ENCODE measurements around the gene SELENOK.

Gene SELENOK

DNA sequence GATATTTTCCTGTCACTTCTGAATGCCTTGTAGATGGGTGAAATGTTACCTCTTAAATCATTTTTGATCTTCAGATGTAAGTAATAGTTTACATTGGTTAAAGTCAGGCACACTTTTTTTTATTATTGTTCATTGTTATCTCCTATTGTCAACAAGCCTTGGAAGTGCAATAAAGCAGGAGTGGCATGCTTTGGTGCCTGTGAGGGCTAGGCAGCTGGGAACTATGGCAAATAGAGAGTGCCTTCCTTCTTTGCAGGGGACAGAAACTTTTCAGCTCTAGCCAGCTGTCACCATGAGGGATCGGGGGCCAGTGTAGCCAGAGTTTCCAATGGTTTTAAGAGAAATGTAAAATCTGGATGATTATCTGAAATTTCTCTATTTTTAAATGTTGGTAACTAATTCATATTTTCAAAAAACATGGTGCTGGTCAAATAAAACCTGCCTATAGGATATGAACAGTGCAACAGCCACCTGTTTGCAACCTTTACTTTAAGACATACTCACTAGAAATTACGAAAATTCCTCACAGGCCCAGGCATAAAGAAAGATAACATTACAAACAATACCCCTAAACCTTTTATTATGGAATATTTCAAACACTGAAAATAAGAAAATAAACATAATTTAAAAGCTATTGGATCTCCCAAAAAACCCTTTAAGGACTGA is 9.1 kb upstream of the SELENOK start:
- Mint-ChIP-seq H3K36me3 (no peaks in the 10 kb centered on the region), H3K27me3 (peaks cover 22% of the 10 kb centered on the region), H3K27ac (no peak overlapping the region), H3K9me3 (no peaks in the 10 kb centered on the region), H3K4me1 (no peaks in the 10 kb centered on the region), H3K4me3 (no peak overlapping the region)
- CTCF ChIA-PET: no interaction called here
- DNase-seq: no peak

DNA sequence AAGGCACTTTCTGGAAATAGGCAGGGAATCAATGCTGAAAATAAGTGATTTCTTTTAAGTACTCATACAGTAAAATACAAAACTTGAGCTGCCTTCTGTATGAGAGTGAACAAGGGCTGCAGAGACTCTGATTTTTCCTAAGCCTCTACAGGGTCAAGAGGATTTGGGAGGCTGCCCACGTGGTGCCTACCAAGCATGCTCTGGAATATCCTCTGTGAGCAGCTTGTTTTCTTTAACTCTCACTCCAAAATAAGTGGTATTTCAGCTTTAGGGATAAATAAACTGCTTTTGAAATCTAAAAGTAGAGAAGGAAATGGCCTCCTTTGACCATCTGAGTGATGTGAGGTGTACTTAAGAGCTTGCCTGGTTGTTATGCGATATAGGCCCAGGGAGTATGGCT is 8.1 kb upstream of the SELENOK start:
- CTCF ChIA-PET: no interaction called here
- Mint-ChIP-seq H3K27me3 (peaks cover 20% of the 10 kb centered on the region), H3K27ac (no peak overlapping the region)

DNA sequence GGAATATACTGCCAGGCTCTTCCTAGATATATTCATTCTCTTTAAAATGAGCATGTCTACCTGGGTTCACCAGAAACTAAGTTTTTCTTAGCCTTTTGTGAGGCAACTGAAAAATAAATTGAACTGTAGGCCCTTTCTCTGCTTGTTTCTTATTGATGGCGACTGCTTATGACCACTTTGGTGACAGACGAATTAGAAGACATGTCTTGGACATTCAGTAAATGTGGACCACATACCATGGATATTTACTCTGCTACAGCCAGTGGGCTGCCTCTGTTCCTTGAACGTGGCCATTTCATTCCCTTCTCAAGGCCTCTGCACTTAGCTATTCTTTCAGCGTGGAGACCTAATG is 603 bp upstream of the SELENOK start:
- Mint-ChIP-seq H3K4me1 (peaks cover 48% of the 10 kb centered on the region), H3K4me3 (peak overlapping the region; percentile 97), H3K27ac (peak overlapping the region; percentile 100), H3K9me3 (no peaks in the 10 kb centered on the region), H3K36me3 (peaks cover 11% of the 10 kb centered on the region), H3K27me3 (peaks cover 12% of the 10 kb centered on the region)
- DNase-seq: no peak
- CTCF ChIA-PET: no interaction called here

More for the DNA sequence above, 8.1 kb upstream of the SELENOK start:
- no peaks in the 10 kb centered on the region for H3K4me1 Mint-ChIP-seq
- H3K36me3 Mint-ChIP-seq: no peaks in the 10 kb centered on the region
- DNase-seq: no peak
- H3K9me3 Mint-ChIP-seq: no peaks in the 10 kb centered on the region
- no peak overlapping the region for H3K4me3 Mint-ChIP-seq

DNA sequence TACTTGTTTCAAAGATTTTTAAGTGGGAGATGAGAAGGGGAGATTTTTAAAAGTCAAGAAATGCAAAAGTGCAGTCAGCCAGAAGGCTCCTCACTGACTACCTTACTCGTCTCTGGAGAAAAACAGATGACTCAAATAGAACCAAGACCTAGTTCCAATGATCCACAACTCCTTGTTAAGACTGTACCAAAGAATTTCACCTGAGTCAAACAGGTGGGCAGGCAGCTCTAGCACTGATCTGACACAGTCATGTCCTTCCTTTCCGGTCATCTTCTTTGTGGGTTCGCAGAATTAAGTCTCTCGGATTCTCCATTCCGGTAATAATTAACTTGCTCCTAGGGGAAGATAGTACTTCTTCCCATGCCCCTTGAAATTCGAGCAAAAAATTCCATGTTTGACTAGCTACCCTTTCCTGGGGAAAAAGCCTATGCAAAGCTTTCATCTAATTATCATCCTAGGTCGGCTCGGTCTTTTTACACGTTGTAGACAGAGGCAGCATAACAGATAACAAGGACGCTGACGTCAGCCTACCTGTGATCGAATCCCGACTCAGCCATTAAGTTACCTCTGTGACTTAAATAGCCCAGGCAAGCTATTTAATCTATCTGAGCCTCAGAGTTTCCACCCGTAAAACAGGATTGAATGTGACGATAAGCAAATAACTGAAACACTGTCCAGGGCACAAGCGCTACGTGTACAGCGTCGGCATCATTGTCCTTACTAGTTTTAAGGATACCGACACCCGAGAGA is 758 bp downstream of the SELENOK start:
- H3K27me3 Mint-ChIP-seq: peaks cover 9% of the 10 kb centered on the region
- H3K4me3 Mint-ChIP-seq: peak overlapping the region; percentile 97
- H3K36me3 Mint-ChIP-seq: peaks cover 16% of the 10 kb centered on the region
- CTCF ChIA-PET: no interaction called here
- peaks cover 55% of the 10 kb centered on the region for H3K4me1 Mint-ChIP-seq
- H3K9me3 Mint-ChIP-seq: no peaks in the 10 kb centered on the region
- H3K27ac Mint-ChIP-seq: peak overlapping the region; percentile 100
- peak; percentile 73 for DNase-seq

DNA sequence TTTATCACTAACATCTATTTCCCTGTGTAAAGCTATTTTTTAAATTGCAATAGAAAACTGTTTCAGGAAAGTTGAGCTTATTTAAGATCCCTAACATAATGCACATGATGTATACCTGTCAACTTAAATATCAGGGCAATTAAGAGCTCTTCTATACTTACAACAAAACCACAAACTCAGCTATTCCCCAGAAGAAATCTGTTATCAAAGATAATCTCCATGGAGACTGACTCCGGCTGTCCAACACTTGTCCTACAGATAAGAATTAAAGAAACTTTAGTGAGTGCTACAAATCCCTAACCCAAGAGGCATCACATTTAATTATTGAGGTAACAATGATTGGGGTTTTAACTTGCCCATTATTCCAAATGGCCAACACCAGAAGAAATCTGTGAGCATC is 3.4 kb downstream of the SELENOK start:
- peaks cover 55% of the 10 kb centered on the region for H3K4me1 Mint-ChIP-seq
- peaks cover 5% of the 10 kb centered on the region for H3K27me3 Mint-ChIP-seq
- no peak overlapping the region for H3K27ac Mint-ChIP-seq
- peaks cover 24% of the 10 kb centered on the region for H3K36me3 Mint-ChIP-seq
- CTCF ChIA-PET: no interaction called here
- no peak overlapping the region for H3K4me3 Mint-ChIP-seq
- no peak for DNase-seq
- H3K9me3 Mint-ChIP-seq: no peaks in the 10 kb centered on the region

DNA sequence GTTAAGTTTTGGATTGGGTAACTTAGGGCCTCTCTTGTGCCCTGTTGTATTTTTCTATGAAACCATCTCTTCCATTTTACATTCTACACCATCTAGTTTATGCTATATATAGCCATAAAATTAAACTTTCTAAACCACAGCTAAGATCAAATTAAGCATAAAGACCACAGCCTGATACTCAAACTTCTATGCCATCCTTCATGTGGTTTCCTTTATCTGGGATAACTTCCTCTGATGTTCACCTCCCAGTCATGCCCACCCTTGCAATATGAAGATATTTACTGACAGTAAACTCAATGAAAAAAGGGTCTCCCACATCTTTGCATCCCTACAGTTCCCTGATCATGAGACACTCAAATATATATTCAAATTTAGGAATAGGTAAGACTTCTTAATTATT is 4.2 kb downstream of the SELENOK start:
- CTCF ChIA-PET: no interaction called here
- H3K36me3 Mint-ChIP-seq: peaks cover 28% of the 10 kb centered on the region
- H3K27me3 Mint-ChIP-seq: peaks cover 5% of the 10 kb centered on the region
- DNase-seq: no peak
- peaks cover 54% of the 10 kb centered on the region for H3K4me1 Mint-ChIP-seq
- no peak overlapping the region for H3K27ac Mint-ChIP-seq
- no peaks in the 10 kb centered on the region for H3K9me3 Mint-ChIP-seq
- H3K4me3 Mint-ChIP-seq: no peak overlapping the region

DNA sequence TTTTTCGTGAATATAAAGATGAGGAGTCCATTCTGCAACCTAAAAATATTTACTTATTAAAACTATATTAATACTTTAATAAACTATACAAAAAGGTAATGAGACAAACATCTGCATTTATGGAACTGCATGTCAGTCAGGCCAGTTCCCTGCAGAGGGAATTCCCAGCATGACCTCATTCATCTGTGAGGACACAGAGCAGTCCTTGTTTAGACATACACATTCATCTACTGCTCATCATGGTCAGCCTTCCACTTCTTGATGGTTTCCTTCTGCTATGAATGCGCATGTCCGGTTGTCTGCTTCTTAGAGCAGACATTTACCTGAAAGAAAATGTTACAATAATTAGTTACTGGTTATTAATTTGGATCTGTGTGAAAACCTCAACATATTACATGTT is 6.4 kb downstream of the SELENOK start:
- peaks cover 32% of the 10 kb centered on the region for H3K36me3 Mint-ChIP-seq
- H3K4me1 Mint-ChIP-seq: peaks cover 56% of the 10 kb centered on the region
- H3K9me3 Mint-ChIP-seq: no peaks in the 10 kb centered on the region
- no peaks in the 10 kb centered on the region for H3K27me3 Mint-ChIP-seq
- CTCF ChIA-PET: no interaction called here
- no peak overlapping the region for H3K4me3 Mint-ChIP-seq
- no peak for DNase-seq
- no peak overlapping the region for H3K27ac Mint-ChIP-seq

DNA sequence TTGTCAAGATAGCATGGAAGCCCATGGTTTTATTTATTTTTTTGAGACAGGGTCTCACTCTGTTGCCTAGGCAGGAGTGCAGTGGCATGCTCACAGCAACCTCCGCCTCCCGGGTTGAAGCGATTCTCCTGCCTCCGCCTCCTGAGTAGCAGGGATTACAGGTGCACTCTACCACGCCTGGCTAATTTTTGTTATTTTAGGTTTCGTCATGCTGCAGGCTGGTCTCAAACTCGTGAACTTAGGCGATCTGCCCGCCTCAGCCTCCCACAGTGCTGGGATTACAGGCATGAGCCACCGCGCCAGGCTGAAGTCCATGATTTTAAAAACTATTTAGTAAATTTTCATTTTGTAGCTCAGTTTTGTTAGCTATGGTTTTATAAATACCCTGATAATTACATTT is 7.0 kb downstream of the SELENOK start:
- Mint-ChIP-seq H3K27ac (no peak overlapping the region), H3K36me3 (peaks cover 38% of the 10 kb centered on the region), H3K9me3 (no peaks in the 10 kb centered on the region), H3K4me3 (no peak overlapping the region), H3K27me3 (no peaks in the 10 kb centered on the region), H3K4me1 (peaks cover 56% of the 10 kb centered on the region)
- CTCF ChIA-PET: no interaction called here
- DNase-seq: no peak

DNA sequence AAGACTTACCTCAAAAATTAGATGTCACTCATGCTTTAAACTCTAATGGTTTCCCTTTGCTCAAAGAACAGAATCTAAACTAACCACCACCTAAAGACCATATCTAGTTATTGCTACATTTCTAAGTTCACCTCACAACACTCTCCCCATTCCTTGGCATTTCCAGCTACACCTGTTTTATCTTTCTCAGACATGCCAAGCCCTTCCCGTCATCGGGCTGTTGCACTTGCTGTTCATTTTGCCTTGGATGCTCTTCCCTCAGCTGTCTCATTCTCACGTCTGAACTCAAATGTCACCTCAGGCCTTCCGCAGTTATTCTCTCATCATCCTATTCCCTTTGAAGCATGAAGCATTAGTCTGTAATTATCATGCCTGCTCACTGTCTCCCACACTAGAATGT is 8.7 kb downstream of the SELENOK start:
- Mint-ChIP-seq H3K4me1 (peaks cover 45% of the 10 kb centered on the region), H3K4me3 (peak overlapping the region; percentile 100), H3K36me3 (peaks cover 42% of the 10 kb centered on the region), H3K9me3 (no peaks in the 10 kb centered on the region), H3K27ac (peak overlapping the region; percentile 98), H3K27me3 (no peaks in the 10 kb centered on the region)
- CTCF ChIA-PET: no interaction called here
- no peak for DNase-seq

DNA sequence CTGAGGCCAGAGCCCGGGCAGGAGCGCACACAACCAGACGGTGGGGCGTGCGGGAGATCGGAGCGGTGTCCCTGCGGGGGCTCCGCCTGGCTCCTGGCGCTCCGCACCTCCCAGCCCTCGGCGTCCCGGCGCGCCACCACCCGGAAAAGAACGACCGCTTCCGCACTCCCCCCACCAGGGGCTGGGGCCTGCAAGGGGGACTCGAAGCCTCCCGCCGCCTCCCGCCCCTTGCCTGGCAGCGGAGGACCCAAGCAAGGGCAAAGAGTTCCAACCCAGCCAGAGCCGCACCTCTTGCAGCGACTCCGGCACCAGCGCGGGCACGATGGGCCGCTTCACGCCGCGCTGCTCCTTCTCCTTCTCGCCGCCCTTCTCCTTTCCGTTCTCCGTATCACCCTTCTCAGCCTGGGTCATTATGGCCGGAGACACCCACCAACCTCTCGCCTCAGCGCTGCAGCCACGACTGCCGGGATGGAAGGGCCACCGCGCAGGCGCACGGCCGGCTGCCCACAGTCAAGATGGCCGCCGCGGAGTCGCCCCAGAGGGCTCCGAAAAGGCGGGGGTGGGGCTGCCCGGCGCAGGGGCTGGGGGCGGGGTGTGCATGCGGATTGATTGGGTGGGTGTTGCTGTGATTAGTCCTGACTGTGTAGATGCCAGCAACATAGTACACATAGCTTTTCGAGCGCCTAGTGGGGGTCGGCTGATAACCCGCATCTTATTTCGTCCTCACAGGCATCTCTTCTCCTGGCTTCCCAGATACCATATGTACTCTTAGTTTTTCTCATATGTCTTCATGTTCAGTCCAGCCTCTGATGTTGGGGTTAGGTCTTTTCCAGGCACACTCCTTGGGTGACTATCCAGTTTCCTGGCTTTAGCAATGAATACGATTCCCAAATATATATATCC is 9.7 kb downstream of the SELENOK start, which contains the start of gene ACTR8:
Gene ACTR8, minus strand, starts transcription at position 462 of the 903 bp plus-strand sequence. Its CDS starts 51 bp downstream, at position 411.
- peak within 1 kb of the TSS; percentile 98 for H3K27ac Mint-ChIP-seq
- no peaks in the 10 kb centered on the region for H3K27me3 Mint-ChIP-seq
- CTCF ChIA-PET: interaction anchor here (0.6 kb wide), 1 partner anchor 153 kb away, joined by 3 read pairs; no protein-coding TSS in a partner anchor
- peak; percentile 90 for DNase-seq
- H3K4me1 Mint-ChIP-seq: peaks cover 35% of the 10 kb centered on the region
- peak within 1 kb of the TSS; percentile 100 for H3K4me3 Mint-ChIP-seq
- peaks cover 45% of the 10 kb centered on the region for H3K36me3 Mint-ChIP-seq
- no peaks in the 10 kb centered on the region for H3K9me3 Mint-ChIP-seq

DNA sequence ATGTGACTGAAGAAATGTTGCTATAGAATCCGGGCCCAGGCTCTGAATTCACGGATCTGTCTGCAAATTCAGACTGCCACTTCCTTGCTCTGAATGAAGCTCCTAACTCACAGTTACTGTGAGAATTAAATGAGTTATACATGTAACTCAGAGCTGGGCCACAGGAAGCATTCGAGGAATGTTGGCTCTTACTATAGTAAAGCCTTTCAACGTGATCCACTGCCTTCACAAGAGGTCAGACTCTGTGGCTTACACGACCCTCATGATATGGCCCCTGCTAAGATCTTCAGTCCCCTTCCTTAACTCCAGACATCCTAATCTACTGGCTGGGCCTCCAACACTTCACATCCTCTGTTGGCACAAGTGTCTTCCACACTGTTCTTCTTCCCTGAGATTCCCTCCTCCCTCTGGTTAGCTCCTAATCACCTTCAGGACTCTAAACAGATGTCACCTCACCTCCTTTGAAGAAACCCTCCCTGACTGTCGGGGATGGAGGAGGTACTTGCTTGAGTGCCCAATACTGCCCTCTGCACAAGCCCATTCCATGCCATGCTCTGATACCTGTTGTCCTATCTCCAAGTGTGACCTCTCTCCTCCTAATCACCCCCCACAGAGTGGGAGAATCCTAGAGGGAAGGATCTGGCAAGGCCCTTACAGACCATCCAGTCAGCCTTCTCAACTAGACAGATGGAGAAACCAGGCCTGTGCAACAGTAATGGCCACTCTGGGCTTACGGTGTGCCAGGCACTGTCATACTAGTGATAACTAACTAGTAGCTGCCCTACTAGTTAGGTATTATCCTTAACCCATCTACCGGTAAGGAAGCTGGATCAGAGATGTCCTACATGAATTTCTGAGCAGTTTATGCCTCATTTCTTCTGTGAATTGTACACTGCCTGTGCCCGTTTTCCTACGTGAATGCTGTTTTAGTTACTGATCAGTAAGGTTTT is 11.0 kb downstream of the SELENOK start:
- CTCF ChIA-PET: no interaction called here
- DNase-seq: no peak
- H3K27me3 Mint-ChIP-seq: no peaks in the 10 kb centered on the region
- H3K4me1 Mint-ChIP-seq: peaks cover 30% of the 10 kb centered on the region
- peak overlapping the region; percentile 85 for H3K27ac Mint-ChIP-seq
- peak overlapping the region; percentile 100 for H3K4me3 Mint-ChIP-seq
- no peaks in the 10 kb centered on the region for H3K9me3 Mint-ChIP-seq
- H3K36me3 Mint-ChIP-seq: peaks cover 49% of the 10 kb centered on the region

DNA sequence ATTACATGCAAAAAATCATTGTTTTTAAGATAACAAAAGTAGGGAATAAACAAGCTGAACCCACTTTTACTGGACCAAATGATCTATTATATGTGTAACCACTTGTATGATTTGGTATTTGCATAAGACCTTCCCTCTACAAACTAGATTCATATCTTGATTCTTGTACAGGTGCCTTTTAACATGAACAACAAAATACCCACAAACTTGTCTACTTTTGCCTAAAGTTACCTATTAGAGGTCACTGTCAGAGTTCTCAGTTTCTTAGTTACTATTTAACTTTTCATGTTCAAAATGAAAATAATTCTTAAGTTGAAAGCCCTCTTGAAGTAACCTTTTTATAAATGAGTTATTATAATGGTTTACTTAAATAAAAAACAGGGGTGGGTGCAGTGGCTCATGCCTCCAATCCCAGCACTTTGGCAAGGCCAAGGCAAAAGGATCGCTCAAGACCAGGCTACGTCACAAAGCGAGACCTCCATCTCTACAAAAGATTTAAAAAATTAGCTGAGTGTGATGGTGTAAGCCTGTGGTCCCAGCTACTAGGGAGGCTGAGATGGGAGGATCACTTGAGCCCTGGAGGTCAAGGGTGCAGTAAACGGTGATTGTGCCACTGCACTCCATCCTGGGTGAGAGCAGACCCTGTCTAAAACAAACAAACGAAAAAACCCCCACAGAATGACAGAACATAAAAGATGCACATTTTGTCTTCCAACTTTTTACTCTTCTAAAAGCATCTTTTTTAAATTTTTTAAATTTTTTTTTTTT is 25.7 kb downstream of the SELENOK start:
- Mint-ChIP-seq H3K36me3 (peaks cover 45% of the 10 kb centered on the region), H3K4me3 (no peak overlapping the region), H3K27me3 (no peaks in the 10 kb centered on the region), H3K27ac (no peak overlapping the region), H3K4me1 (no peaks in the 10 kb centered on the region), H3K9me3 (no peaks in the 10 kb centered on the region)
- no peak for DNase-seq
- CTCF ChIA-PET: no interaction called here

DNA sequence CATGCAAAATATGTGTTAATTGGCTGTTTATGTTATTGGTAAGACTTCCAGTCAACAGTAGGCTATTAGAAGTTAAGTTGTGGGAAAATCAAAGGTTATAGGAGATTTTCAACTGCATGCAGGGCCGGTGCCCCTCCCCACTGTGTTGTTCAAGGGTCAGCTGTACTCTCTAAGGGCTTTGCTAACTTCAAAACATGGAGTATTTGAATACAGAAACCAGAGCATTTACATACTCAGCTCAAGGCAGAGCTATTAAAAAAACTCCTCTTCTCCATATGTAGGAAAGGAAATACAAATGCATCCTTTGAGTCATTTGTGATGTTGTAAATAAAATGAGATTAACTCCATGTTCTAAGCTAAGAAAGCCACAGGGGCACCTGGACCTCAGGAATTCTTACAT is 28.5 kb downstream of the SELENOK start:
- no peaks in the 10 kb centered on the region for H3K9me3 Mint-ChIP-seq
- no peak for DNase-seq
- CTCF ChIA-PET: no interaction called here
- no peak overlapping the region for H3K4me3 Mint-ChIP-seq
- H3K36me3 Mint-ChIP-seq: peaks cover 28% of the 10 kb centered on the region
- no peak overlapping the region for H3K27ac Mint-ChIP-seq
- no peaks in the 10 kb centered on the region for H3K27me3 Mint-ChIP-seq
- H3K4me1 Mint-ChIP-seq: no peaks in the 10 kb centered on the region
